GM18511 (cell line): ENCODE results near the gene LY9.
"Not testable (repeated sequence)": the region's sequence is repeated elsewhere in the genome, so short reads cannot be mapped to it uniquely, and the experiment has no call there.

Experiments
- ATAC-seq: cut with Tn5 transposase; IDR thresholded peaks from one replicate; pipeline ENCODE4 v1.9.1; 2021; ENCODE audit warnings: mild to moderate bottlenecking, moderate library complexity; ENCODE audit not compliant: unreplicated experiment

LY9 gene

DNA sequence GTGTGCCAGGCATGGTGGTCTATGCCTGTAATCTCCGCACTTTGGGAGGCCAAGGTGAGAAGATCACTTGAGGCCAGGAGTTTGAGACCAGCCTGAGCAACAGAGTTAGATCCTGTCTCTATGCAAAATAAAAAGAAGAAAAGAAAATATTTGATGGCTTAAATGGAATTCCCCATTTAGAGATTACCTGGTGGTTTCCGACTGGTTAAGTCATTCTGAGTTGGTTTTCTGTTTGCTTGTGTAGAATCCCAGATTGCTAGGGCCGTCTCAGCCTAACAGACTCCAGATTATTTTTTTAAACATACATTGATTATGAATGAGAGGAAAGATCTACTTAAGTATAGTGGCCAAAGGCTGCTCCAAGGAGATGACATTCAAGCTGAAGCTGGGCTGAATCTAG lies 22.9 kb upstream of the LY9 start:
- no peak for ATAC-seq

DNA sequence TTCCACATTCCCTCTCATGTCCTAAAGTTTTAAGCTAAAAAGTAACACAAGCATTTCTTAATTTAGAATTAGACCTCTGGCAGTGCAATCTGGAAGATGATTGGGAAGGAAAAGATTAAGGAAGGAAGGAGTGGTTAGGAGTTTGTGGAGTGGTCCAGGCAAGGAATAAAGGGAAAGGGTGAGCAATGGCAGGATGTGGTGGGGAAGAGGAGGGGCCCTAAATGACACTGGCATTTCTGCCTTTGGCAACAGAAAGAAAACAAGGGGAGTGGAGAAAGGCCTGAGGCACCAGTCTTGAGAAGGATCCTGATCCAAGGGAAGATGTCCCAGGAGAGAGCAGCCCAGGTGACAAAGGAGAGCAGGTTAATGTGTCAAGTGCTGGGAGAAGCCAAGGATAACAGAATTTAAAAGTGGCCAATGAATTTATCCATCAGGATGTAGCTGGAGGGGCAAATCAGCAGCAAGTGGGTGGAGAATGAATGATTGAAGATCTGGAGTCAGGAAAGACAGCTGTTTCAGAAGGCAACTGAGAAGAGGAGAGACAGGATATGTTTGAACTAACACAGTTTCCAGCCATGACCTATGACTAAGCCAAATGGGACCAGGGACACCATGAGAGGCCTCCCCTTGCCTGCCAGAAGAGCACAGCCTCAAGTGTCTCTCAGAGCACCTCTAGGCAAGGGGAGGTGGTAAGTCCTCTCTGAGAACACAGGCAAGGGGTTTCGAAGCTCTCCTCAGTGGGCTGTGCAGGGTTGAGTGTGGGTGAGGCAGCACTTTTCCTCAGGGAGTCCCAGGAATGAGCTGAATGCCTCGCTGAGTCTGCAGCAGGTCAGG lies 20.9 kb upstream of the LY9 start:
- ATAC-seq, result no peak

DNA sequence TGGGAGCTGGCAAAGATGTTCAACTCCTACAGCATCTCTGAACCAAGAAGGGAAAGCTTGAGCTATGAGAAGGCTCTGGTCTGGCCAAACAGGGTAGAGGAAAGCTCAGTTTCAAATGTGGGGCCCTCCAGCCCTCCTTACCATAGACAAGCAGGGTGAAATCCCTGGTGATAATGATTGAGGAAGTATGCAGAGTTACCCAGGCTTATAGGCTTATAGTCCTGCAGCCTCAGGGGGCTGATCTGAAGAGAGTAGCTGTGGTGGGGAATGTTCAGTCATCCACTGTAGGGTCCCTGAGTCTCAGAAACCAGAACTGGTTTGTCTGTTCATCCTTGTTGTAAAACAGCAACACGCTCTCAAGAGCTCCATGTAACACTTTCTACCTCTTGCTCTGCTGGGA lies 19.8 kb upstream of the LY9 start:
- ATAC-seq, result peak; percentile 57

- no peak for ATAC-seq
Measured at GRCh38 chr1:160777486-160778089, 18.4 kb upstream of the LY9 start.

GRCh38 chr1:160778976-160779375 lies 17.0 kb upstream of the LY9 start:
- no peak for ATAC-seq

DNA sequence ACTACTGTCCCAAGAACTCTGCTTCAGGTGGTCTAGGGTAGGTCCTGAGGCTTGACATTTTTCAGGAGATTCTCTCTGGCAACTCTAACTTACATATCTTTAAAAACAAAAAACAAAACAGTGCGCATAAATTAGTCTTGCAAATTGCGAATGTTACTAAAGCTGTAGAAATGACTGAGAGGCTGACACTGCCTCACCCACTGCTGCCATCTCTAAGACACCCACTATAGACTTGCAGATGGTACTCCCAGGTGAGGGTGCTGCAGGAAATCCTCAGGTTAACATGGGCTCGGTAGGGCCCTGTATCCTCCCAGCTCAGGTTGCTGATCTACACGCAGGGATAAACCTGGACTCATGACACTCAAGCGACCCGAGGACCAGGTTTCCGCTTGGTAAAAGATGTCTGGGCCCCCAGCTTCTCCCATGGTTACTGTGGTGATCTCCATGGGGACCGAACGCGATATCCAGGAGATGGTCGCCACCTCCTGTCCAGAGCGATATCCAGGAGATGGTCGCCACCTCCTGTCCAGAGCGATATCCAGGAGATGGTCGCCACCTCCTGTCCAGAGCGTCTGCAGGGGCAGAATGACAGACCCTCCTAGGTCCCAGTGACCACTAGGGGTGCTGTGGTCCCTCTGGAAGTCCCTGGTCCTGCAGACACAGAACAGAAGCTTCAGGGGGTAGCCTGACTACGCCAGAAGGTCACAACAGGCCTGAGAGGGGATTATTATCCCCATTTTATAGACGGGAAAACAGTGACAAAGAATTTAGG lies 16.2 kb upstream of the LY9 start:
- ATAC-seq, result no peak

DNA sequence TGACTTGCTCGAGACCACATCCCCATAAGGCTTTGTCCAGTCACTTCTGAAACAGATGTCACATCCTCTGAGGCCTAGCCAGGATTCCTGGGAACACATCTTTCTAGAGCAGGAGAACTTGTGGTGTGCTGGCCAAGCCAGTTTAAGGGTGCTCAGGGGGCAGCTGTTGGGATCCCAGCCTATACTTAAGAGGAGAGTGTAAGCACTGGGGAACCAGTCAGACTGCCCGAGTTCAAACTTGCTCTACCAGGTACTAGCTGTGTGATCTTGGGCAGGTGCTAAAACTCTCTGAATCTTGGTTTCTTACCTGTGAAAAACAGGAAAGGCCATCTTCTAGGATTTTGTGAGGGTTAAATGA lies 15.6 kb upstream of the LY9 start:
- no peak for ATAC-seq

DNA sequence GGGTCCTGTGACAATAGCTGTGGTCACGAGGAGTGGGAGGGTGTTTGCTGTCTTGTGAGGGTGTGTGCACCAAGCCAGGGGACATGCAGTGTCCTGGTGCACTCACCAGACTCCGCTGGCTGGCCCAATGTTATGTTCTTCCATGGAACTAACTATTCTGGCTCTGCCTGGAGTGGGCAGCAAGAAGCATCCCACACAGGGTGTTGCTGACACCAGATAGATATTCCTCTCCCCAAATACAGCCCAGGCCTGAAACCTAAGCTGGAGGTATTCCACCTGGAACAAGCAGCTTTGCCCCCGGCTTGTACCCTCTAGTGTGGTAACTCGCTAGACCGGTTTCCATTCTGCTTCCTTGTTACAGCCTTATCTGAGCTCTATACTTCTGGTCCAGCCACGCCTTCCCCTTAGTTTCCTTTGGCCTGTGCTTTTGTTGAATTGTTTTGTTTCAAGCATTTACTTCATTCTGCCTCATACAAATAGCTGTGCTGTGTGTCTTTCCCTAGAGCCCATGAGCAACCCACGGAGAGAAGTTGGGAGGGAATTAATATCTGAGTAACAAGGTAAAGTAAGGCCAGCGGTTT lies 14.7 kb upstream of the LY9 start:
- no peak for ATAC-seq

DNA sequence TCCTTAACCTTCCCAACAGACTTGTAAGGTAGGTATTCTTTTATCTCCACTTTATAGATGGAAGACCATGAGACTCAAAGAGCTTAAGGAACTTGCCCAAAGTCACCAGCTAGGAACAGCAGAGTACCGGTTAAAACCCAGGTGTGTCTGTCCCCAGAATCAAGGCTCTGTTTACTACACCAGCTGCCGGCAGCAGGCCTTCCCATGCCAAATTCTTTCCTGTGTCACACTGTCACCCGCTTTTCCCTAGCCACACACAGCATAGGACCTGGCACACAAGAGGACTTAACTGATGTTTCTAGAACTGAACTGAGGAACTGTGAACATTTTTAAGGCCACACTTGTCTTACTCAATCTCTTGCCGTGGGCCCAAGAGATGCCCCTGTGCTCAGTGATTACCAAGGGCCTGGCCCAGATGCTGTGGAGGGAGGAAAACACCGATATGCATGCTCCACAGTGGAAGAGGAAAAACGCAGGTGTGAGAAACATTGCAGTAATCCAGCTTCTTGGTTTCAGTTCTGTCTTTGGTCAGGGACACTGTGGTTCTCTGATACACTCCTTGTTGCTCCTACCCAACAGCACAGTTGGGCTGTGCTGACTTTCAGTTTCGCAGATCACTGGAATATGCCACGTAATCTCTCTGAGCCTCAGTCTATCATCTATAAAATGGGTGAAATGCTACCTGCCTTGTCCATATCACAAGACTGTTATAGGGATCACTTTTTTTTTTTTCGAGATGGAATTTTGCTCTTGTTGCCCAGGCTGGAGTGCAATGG lies 13.9 kb upstream of the LY9 start:
- peak; percentile 91 for ATAC-seq

DNA sequence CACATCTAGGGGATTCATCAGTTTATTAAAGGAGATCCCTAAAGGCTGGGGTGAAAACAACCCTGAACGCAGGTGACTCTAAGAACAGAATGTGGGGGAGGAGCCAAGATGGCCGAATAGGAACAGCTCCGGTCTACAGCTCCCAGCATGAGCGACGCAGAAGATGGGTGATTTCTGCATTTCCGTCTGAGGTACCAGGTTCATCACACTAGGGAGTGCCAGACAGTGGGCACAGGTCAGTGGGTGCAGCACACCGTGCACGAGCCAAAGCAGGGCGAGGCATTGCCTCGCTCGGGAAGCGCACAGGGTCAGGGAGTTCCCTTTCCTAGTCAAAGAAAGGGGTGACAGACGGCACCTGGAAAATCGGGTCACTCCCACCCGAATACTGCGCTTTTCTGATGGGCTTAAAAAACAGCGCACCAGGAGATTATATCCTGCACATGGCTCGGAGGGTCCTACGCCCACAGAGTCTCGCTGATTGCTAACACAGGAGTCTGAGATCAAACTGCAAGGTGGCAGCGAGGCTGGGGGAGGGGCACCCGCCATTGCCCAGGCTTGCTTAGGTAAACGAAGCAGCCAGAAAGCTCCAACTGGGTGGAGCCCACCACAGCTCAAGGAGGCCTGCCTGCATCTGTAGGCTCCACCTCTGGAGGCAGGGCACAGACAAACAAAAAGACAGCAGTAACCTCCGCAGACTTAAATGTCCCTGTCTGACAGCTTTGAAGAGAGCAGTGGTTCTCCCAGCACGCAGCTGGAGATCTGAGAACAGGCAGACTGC lies 12.8 kb upstream of the LY9 start:
- not testable (repeated sequence) for ATAC-seq

DNA sequence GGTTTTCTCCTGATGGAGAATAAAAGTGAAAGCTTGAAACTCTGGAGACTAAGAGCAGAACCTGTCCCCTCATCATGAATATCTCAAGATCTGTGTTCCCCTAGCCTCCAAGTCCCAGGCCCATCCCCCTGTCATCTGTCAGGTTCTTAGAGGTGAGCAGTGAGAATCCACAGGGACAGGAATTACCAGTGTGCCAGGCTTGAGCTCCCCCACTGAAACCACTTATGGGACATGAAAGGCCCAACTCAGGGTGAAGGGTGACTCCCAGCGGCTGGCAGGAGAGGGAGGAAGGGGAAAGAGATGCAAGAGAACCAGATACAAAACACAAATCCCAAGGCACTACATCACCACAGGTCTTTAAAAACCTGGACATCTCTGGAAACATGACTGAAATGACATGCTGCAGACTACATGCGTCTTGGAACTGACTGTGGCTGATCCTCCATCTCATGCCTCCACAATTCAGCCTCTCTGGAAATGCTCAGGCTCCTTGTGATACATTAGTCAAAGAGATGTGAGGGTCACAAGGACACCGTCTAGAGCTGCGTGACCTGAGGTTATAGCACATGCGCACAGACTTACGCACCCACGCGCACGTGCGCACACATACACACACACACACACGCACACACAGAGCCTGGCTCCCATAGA lies 6.8 kb upstream of the LY9 start:
- peak; percentile 3 for ATAC-seq

DNA sequence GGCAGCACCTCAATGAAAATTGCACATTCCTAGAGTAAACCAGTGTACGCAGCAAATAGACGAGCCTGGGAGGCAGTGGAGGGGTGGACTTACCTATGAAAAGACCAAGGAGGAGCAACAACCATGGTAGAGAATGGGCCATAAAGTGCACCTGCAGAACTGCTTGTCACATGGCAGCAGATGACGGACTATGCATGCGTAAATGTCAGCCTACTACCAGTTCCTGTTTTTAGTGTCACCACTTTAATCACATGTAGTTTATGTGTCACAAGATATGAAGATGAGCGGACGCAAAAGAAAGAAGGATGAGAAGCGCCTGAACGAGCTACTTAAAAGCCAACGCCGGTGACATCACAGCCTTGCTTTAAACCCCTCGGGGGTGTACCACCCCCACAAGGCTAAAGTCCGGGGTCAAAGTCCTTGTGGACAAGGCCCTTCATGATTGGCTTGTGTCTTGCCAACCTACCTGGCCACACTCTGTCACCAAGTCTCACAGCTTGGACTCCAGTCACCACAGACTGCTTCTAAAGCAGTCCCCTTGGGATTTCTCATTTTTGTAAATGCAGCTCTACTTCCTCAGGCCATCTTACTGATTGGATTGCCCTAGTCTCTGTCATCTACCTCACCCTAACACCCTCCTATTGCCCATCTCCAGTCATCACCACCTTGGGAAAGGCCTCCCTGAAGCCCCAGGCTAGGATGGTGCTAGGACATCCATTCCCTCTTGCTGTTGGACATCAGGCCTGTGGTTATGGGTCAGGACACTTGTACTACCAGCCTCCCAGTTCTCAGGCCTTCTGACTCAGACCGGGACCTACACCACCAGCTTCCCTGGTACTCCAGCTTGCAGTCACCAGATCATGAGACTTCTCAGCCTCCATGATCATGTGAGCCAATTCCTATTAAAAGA lies 6.0 kb upstream of the LY9 start:
- peak; percentile 86 for ATAC-seq

DNA sequence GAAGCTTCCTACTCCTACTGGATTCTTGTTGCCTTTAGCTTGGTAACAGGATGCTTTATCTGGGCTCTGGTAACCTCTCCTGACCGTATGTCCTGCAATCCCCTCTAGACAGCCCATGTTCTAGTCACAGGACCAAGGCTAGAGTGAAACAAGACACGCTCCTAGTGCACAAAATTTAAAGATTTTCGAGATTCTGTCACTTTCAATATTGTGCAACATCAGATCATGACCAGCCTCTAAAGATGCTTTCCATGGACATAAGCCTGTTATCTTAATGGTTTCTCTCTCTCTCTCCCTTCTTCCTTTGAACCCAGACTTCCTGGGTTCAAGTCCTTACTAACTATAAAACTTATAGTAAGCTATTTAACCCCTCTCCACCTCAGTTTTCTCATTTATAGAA lies 1.6 kb upstream of the LY9 start:
- no peak for ATAC-seq

GRCh38 chr1:160797271-160797709 lies 1.3 kb downstream of the LY9 start:
- peak; percentile 46 for ATAC-seq

DNA sequence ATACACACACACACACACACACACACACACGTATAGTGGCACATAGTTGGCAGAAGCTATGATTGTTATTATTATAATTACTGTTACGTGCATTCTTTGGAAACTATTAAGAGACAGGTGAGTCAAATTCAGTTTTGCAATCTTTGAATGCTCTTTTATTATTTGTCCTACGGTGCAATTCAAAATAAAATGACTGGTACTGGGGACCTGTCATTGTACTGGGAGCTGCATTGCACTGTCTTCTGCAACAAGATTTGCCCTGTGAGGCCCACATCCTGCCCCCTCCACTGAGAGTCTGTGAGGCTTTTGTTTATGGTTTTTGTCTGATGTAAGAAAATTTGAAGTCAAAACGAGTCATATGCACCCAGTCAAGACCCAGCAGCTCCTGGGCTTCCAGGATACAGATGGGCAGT lies 1.9 kb downstream of the LY9 start:
- no peak for ATAC-seq

GRCh38 chr1:160798439-160798838 lies 2.5 kb downstream of the LY9 start:
- no peak for ATAC-seq

- ATAC-seq, result no peak
Measured at GRCh38 chr1:160799641-160800040, 3.7 kb downstream of the LY9 start.

DNA sequence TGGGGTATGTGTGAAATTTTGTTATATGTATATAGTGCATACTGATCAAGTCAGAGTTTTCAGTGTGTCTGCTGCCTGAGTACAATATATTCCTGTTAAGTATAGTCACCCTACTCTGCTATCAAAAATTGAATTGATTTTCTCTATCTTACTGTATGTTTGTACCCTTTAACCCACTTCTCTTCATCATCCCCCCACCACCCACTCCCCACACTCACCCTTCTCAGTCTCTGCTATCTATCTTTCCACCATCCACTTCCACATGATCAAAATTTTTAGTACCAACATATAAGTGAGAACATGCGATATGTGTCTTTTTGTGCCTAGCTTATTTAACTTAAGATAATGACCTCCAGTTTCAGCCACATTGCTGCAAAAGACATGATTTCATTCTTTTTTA lies 4.2 kb downstream of the LY9 start:
- ATAC-seq, result no peak
